ENCODE data around the gene CFAP299.
A peak's percentile ranks its signal among the peaks of the same experiment; 100 is the strongest.

CFAP299 gene

DNA sequence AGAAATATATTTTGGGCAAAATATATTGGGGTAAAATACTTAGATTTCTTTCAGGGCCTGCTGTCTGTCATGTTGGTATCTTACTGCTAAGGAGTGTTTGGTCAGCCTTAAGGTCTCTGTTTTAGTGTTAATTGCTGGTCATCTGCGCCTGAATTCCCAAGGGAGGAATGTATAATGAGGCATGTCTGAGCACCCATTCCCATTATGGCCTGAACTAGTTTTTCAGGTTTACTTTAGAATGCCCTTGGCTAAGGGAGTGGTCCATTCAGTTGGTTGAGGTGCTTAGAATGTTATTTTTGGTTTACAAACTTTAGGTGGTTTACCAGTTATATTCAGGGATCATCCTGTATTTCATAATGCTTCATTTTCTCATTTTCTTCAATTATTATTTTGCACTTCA, 125.9 kb downstream of the CFAP299 start:
- H3K4me3 Mint-ChIP-seq = no peak overlapping the region

DNA sequence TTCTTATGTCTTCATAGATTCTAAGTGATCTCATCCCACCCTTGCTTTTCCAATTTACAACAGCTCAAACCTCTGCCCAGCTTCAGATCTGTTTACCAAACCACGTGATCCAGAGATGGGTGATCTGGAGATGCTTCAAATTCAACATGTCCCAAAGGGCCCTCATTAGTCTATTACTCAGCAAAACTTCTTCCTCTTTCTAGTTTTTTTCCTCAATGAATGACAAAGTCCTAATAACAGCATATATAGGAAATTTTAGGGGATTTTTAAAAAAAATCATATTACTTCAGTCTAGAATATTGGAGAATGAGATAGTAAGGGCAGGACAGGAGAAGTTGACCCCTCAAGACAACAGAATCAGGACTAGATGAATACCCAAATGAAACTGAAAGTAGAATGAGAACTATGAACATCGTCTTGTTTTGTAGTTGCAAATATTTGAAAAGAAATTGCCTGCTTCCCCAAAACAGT, 127.1 kb downstream of the CFAP299 start:
- H3K4me1 Mint-ChIP-seq (ENCODE audit: low read depth) = peaks cover 30% of the 10 kb centered on the region
- H3K36me3 Mint-ChIP-seq (ENCODE audit: low read depth) = no peaks in the 10 kb centered on the region
- DNase-seq = no peak
- no peaks in the 10 kb centered on the region for H3K27me3 Mint-ChIP-seq
- peak overlapping the region; percentile 47 for H3K27ac Mint-ChIP-seq
- peaks cover 9% of the 10 kb centered on the region for H3K9me3 Mint-ChIP-seq
- H3K4me3 Mint-ChIP-seq = peak overlapping the region; percentile 62

More for the DNA sequence above, 125.9 kb downstream of the CFAP299 start:
- Mint-ChIP-seq H3K9me3 (peaks cover 9% of the 10 kb centered on the region), H3K36me3 (ENCODE audit: low read depth) (no peaks in the 10 kb centered on the region), H3K27ac (no peak overlapping the region), H3K27me3 (no peaks in the 10 kb centered on the region), H3K4me1 (ENCODE audit: low read depth) (peaks cover 30% of the 10 kb centered on the region)
- DNase-seq = no peak

- H3K27ac Mint-ChIP-seq = no peak overlapping the region
- DNase-seq = no peak
- H3K27me3 Mint-ChIP-seq = no peaks in the 10 kb centered on the region
- peaks cover 9% of the 10 kb centered on the region for H3K9me3 Mint-ChIP-seq
- no peak overlapping the region for H3K4me3 Mint-ChIP-seq
- no peaks in the 10 kb centered on the region for H3K36me3 Mint-ChIP-seq (ENCODE audit: low read depth)
- H3K4me1 Mint-ChIP-seq (ENCODE audit: low read depth) = peaks cover 30% of the 10 kb centered on the region
Measured at GRCh38 chr4:80463509-80463908, 128.0 kb downstream of the CFAP299 start.

GRCh38 chr4:80465238-80465637, 129.7 kb downstream of the CFAP299 start:
- Mint-ChIP-seq H3K4me1 (ENCODE audit: low read depth) (peaks cover 24% of the 10 kb centered on the region), H3K27me3 (no peaks in the 10 kb centered on the region), H3K36me3 (ENCODE audit: low read depth) (no peaks in the 10 kb centered on the region), H3K27ac (no peak overlapping the region), H3K9me3 (peaks cover 9% of the 10 kb centered on the region), H3K4me3 (no peak overlapping the region)
- DNase-seq = no peak

DNA sequence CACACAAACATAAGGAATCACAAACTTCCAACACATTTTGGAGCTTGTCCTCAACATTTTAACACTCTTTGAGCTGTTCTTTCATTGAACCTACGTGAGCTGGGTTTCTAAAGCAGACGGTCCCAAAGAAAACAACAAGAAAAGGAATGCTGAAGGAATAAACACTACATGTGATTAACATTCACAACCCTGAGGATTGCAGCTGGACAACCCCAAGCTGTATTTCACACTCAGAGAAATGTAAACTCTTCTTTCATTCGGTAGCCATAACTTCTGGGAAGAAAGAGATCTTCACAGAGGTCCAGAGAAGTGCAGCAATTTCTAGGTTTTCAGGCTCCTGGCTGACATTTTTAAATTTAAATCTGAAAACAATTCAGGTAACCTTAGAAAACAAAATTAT, 130.2 kb downstream of the CFAP299 start:
- Mint-ChIP-seq H3K27ac (no peak overlapping the region), H3K36me3 (ENCODE audit: low read depth) (no peaks in the 10 kb centered on the region), H3K4me1 (ENCODE audit: low read depth) (peaks cover 20% of the 10 kb centered on the region), H3K9me3 (peaks cover 9% of the 10 kb centered on the region), H3K4me3 (no peak overlapping the region), H3K27me3 (no peaks in the 10 kb centered on the region)
- DNase-seq = no peak

GRCh38 chr4:80466618-80467017, 131.1 kb downstream of the CFAP299 start:
- H3K4me3 Mint-ChIP-seq = no peak overlapping the region
- no peak for DNase-seq
- peaks cover 17% of the 10 kb centered on the region for H3K4me1 Mint-ChIP-seq (ENCODE audit: low read depth)
- peaks cover 9% of the 10 kb centered on the region for H3K9me3 Mint-ChIP-seq
- H3K36me3 Mint-ChIP-seq (ENCODE audit: low read depth) = no peaks in the 10 kb centered on the region
- no peaks in the 10 kb centered on the region for H3K27me3 Mint-ChIP-seq
- no peak overlapping the region for H3K27ac Mint-ChIP-seq

GRCh38 chr4:80471756-80472155, 136.2 kb downstream of the CFAP299 start:
- DNase-seq = no peak
- no peaks in the 10 kb centered on the region for H3K9me3 Mint-ChIP-seq
- H3K36me3 Mint-ChIP-seq (ENCODE audit: low read depth) = no peaks in the 10 kb centered on the region
- H3K27me3 Mint-ChIP-seq = no peaks in the 10 kb centered on the region
- no peak overlapping the region for H3K4me3 Mint-ChIP-seq
- no peak overlapping the region for H3K27ac Mint-ChIP-seq
- peaks cover 10% of the 10 kb centered on the region for H3K4me1 Mint-ChIP-seq (ENCODE audit: low read depth)

GRCh38 chr4:80475236-80475635, 139.7 kb downstream of the CFAP299 start:
- DNase-seq = no peak
- peaks cover 7% of the 10 kb centered on the region for H3K4me1 Mint-ChIP-seq (ENCODE audit: low read depth)
- no peaks in the 10 kb centered on the region for H3K9me3 Mint-ChIP-seq
- H3K4me3 Mint-ChIP-seq = no peak overlapping the region
- no peaks in the 10 kb centered on the region for H3K36me3 Mint-ChIP-seq (ENCODE audit: low read depth)
- H3K27ac Mint-ChIP-seq = no peak overlapping the region
- no peaks in the 10 kb centered on the region for H3K27me3 Mint-ChIP-seq

GRCh38 chr4:80475798-80476197, 140.3 kb downstream of the CFAP299 start:
- Mint-ChIP-seq H3K4me1 (ENCODE audit: low read depth) (peaks cover 7% of the 10 kb centered on the region), H3K4me3 (no peak overlapping the region), H3K36me3 (ENCODE audit: low read depth) (no peaks in the 10 kb centered on the region), H3K9me3 (no peaks in the 10 kb centered on the region), H3K27me3 (no peaks in the 10 kb centered on the region), H3K27ac (no peak overlapping the region)
- no peak for DNase-seq

DNA sequence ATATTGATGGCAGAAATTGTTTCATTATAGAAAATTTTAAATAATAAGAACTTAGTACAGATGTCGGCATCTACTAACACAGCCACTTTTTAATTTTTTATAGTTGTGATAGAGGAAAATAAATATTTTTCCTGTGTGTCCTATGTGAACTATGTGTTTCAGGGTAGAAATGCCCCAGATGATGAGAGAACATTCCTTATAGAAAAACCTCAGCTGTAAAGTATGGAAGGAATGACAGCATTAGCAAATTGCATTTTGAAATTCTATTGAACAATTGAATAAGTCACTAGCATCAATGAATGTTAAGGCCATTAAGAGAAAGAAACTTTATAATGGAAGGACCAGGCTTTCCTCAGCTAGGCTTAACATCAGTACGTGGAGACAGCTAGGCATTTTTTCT, 149.2 kb downstream of the CFAP299 start:
- no peaks in the 10 kb centered on the region for H3K9me3 Mint-ChIP-seq
- no peak for DNase-seq
- no peaks in the 10 kb centered on the region for H3K27me3 Mint-ChIP-seq
- peaks cover 7% of the 10 kb centered on the region for H3K4me1 Mint-ChIP-seq (ENCODE audit: low read depth)
- no peak overlapping the region for H3K27ac Mint-ChIP-seq
- H3K4me3 Mint-ChIP-seq = no peak overlapping the region
- H3K36me3 Mint-ChIP-seq (ENCODE audit: low read depth) = no peaks in the 10 kb centered on the region

GRCh38 chr4:80486603-80487002, 151.1 kb downstream of the CFAP299 start:
- H3K9me3 Mint-ChIP-seq = no peaks in the 10 kb centered on the region
- H3K36me3 Mint-ChIP-seq (ENCODE audit: low read depth) = no peaks in the 10 kb centered on the region
- no peak overlapping the region for H3K4me3 Mint-ChIP-seq
- no peak for DNase-seq
- H3K4me1 Mint-ChIP-seq (ENCODE audit: low read depth) = peaks cover 17% of the 10 kb centered on the region
- no peaks in the 10 kb centered on the region for H3K27me3 Mint-ChIP-seq
- H3K27ac Mint-ChIP-seq = no peak overlapping the region

- Mint-ChIP-seq H3K27ac (no peak overlapping the region), H3K4me1 (ENCODE audit: low read depth) (peaks cover 43% of the 10 kb centered on the region), H3K27me3 (no peaks in the 10 kb centered on the region), H3K9me3 (peaks cover 6% of the 10 kb centered on the region), H3K4me3 (no peak overlapping the region), H3K36me3 (ENCODE audit: low read depth) (peaks cover 3% of the 10 kb centered on the region)
- no peak for DNase-seq
Measured at GRCh38 chr4:80489798-80490197, 154.3 kb downstream of the CFAP299 start.

DNA sequence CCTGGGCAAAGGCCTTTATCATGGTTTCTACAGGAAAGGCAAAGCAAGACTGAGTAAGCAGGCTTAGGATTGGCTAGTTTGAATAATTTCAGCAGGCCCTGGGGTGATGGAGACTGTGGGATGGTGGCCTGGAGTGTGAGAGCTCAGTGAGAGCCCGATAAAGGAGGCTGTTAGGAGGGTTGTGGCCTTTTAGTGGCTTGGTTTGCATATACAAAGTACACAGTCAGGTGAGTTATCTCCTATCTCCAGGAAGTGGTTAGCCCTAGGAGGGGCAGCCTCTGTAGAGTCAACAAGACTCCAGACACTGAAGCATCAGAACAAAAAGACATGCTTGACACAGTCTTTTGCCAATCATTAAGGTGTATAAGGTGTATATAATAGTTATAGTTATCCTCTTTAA, 157.2 kb downstream of the CFAP299 start:
- H3K27ac Mint-ChIP-seq = peak overlapping the region; percentile 84
- peaks cover 6% of the 10 kb centered on the region for H3K36me3 Mint-ChIP-seq (ENCODE audit: low read depth)
- peak; percentile 35 for DNase-seq
- H3K27me3 Mint-ChIP-seq = no peaks in the 10 kb centered on the region
- H3K9me3 Mint-ChIP-seq = peaks cover 21% of the 10 kb centered on the region
- no peak overlapping the region for H3K4me3 Mint-ChIP-seq
- H3K4me1 Mint-ChIP-seq (ENCODE audit: low read depth) = peaks cover 53% of the 10 kb centered on the region

DNA sequence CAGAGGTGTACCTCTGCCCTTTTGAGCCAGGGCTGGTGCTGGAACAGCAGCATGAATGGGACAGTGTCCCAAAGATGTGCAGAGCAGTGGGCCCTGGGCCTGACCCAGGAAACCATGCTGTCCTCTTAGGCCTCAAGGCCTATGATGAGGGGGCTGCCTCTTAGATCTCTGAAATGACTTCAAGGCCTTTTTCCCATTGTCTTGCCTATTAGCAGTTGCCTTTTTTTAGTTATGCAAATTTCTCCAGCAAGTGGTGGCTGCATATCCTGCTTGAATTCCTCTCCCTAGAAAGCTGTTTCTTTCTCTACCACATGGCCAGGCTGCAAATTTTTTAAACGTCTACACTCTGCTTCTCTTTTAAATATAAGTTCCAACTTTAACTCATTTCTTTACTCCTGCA, 160.3 kb downstream of the CFAP299 start:
- no peak overlapping the region for H3K4me3 Mint-ChIP-seq
- H3K9me3 Mint-ChIP-seq = peaks cover 30% of the 10 kb centered on the region
- peaks cover 6% of the 10 kb centered on the region for H3K36me3 Mint-ChIP-seq (ENCODE audit: low read depth)
- DNase-seq = no peak
- no peaks in the 10 kb centered on the region for H3K27me3 Mint-ChIP-seq
- H3K4me1 Mint-ChIP-seq (ENCODE audit: low read depth) = peaks cover 57% of the 10 kb centered on the region
- H3K27ac Mint-ChIP-seq = no peak overlapping the region

GRCh38 chr4:80498725-80499124, 163.2 kb downstream of the CFAP299 start:
- no peak overlapping the region for H3K4me3 Mint-ChIP-seq

DNA sequence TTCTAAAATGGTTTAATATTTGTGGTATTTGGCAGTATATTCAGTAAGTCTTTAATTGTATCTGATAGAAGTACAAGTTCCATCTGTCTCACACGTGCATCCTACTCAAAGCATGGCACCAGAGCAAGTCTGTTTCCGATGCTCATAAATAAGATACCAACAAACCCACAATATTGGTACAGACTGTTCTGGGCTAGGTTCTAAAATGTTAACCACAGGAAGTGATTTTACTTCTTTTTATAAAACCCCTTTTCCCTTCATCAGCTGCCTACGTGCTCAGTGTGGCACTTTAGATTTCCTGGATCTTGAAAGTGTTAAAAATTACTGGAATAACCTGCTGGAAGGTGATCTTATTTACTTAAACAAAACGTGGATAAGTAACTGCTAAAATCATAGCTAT, 165.1 kb downstream of the CFAP299 start:
- Mint-ChIP-seq H3K36me3 (ENCODE audit: low read depth) (peaks cover 3% of the 10 kb centered on the region), H3K4me3 (no peak overlapping the region), H3K27me3 (no peaks in the 10 kb centered on the region), H3K27ac (no peak overlapping the region), H3K9me3 (peaks cover 27% of the 10 kb centered on the region), H3K4me1 (ENCODE audit: low read depth) (peaks cover 42% of the 10 kb centered on the region)
- no peak for DNase-seq

More at GRCh38 chr4:80498725-80499124, 163.2 kb downstream of the CFAP299 start:
- H3K36me3 Mint-ChIP-seq (ENCODE audit: low read depth) = peaks cover 6% of the 10 kb centered on the region
- H3K27ac Mint-ChIP-seq = no peak overlapping the region
- peaks cover 27% of the 10 kb centered on the region for H3K9me3 Mint-ChIP-seq
- H3K4me1 Mint-ChIP-seq (ENCODE audit: low read depth) = peaks cover 51% of the 10 kb centered on the region
- no peak for DNase-seq
- H3K27me3 Mint-ChIP-seq = no peaks in the 10 kb centered on the region
